NB4 (cell line): ENCODE results near the gene RAB41.

ENCODE experiments used
- DNase-seq: peaks from one replicate; pipeline ENCODE4 v3.0.0; 2010; ENCODE audit warnings: low read depth
- H3K4me3 ChIP-seq: one replicate; pipeline ENCODE4 v1.5.1; 2011; ENCODE audit warnings: mild to moderate bottlenecking, low read depth, low read length, moderate library complexity
- CTCF ChIP-seq: IDR thresholded peaks from one replicate; pipeline ENCODE4 v1.5.1; 2012; ENCODE audit warnings: low read depth, low read length
- MAX ChIP-seq: IDR thresholded peaks from 2 replicates; pipeline ENCODE4 v1.6.1; 2011; ENCODE audit warnings: low read depth, low read length
- MYC ChIP-seq: IDR thresholded peaks from 2 replicates; pipeline ENCODE4 v1.6.1; 2011; ENCODE audit warnings: low read depth, low read length
- POLR2A ChIP-seq: IDR thresholded peaks from 2 replicates; pipeline ENCODE4 v1.6.1; 2011; ENCODE audit warnings: mild to moderate bottlenecking; ENCODE audit not compliant: insufficient read length; ENCODE audit errors: extremely low read depth

RAB41 gene

GRCh38 chrX:70253377-70254062 is 28.5 kb upstream of the RAB41 start:
- DNase-seq: no peak
- no peak for TF ChIP-seq MYC
- no peak for TF ChIP-seq POLR2A
- no peak for TF ChIP-seq CTCF
- TF ChIP-seq MAX: no peak
- no peak overlapping the region for H3K4me3 ChIP-seq

GRCh38 chrX:70254063-70254400 is 27.9 kb upstream of the RAB41 start:
- no peak for TF ChIP-seq MAX
- TF ChIP-seq MYC: no peak
- no peak for TF ChIP-seq POLR2A
- TF ChIP-seq CTCF: no peak
- H3K4me3 ChIP-seq: no peak overlapping the region
- no peak for DNase-seq

- TF ChIP-seq POLR2A (no peak), MYC (no peak), MAX (no peak)
- DNase-seq: no peak
- H3K4me3 ChIP-seq: no peak overlapping the region
Observed at GRCh38 chrX:70254909-70255308, 27.1 kb upstream of the RAB41 start.

GRCh38 chrX:70255452-70255851 is 26.5 kb upstream of the RAB41 start:
- DNase-seq: no peak
- TF ChIP-seq MAX (no peak), POLR2A (no peak), MYC (no peak), CTCF (no peak)
- H3K4me3 ChIP-seq: no peak overlapping the region

GRCh38 chrX:70257423-70258288 is 24.3 kb upstream of the RAB41 start:
- DNase-seq: peak; percentile 6
- TF ChIP-seq MAX: no peak
- no peak for TF ChIP-seq CTCF
- TF ChIP-seq MYC: no peak
- no peak for TF ChIP-seq POLR2A
- no peak overlapping the region for H3K4me3 ChIP-seq

- no peak for DNase-seq
- no peak for TF ChIP-seq POLR2A
- TF ChIP-seq MYC: no peak
- TF ChIP-seq MAX: no peak
- TF ChIP-seq CTCF: no peak
- no peak within 1 kb of the TSS for H3K4me3 ChIP-seq
Observed at GRCh38 chrX:70260104-70260503, 21.9 kb upstream of the RAB41 start, which contains the start of gene P2RY4. P2RY4 (minus strand) TSS chrX:70260204; CDS start chrX:70259624, 580 bp downstream.
